Esophagus muscularis mucosa (tissue), 4 donors: Measurements from ENCODE around the gene SPRED2.

Experiments
- CTCF ChIP-seq, 3 experiments: fragments of 200-600 bp in 2 of 3; fragments of 450-650 bp in 1 of 3; sonication (generic) in 2 of 3; IDR thresholded peaks; one replicate each; pipeline ENCODE4 v1.5.1; 2017 to 2019; ENCODE audit warnings: antibody characterized with exemption in 3 of 3, mild to moderate bottlenecking in 2 of 3, moderate library complexity in 1 of 3
- EP300 ChIP-seq: sonication (generic); formaldehyde crosslinking; IDR thresholded peaks from one replicate; pipeline ENCODE4 v1.6.1; 2017; ENCODE audit warnings: antibody characterized with exemption
- POLR2A ChIP-seq: fragments of 450-650 bp; IDR thresholded peaks from one replicate; pipeline ENCODE4 v1.6.1; 2017; ENCODE audit warnings: antibody characterized with exemption, moderate library complexity, mild to moderate bottlenecking, low read depth
- POLR2AphosphoS5 ChIP-seq, 2 donors: sonication (generic); formaldehyde crosslinking; IDR thresholded peaks; one replicate each; pipeline ENCODE4 v1.6.1; 2017; ENCODE audit warnings: antibody characterized with exemption in 2 of 2

- TF ChIP-seq POLR2AphosphoS5 (IDR thresholded peaks at IDR 0.05) (no peak), POLR2A (no peak), EP300 (no peak), CTCF (IDR thresholded peaks at IDR 0.05) (no peak)
Observed at GRCh38 chr2:65263986-65264385, 168.4 kb downstream of the SPRED2 start.
